Measurements from ENCODE around the gene ARHGAP19.

The ARHGAP19 gene

DNA sequence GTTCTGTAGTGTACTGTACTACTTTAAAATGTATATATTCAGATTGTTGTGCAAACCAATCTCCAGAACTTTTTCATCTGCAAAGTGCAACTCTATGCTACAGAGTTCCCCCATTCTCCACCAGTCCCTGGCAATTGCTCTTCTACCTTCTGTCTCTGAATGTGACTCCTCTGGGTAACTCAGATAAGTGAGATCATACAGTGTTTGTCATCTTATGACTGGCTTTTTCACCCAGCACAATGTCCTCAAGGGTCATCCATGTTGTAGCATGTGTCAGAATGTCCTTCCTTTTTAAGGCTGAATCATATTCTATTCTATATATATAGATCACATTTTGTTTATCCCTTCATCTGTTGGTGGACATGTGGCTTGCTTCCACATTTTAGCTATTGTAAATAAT lies 117.5 kb downstream of the ARHGAP19 start:
- TF ChIP-seq SNAI2 (CRISPR knock-in tag; IDR thresholded peaks at IDR 0.05) (no peak), TCF4 (CRISPR knock-in tag; IDR thresholded peaks at IDR 0.05; ENCODE audit: borderline replicate concordance) (no peak), PPARA (CRISPR knock-in tag; IDR thresholded peaks at IDR 0.05; ENCODE audit: borderline replicate concordance) (no peak), ZNF8 (CRISPR knock-in tag; IDR thresholded peaks at IDR 0.05) (no peak), OSR1 (CRISPR knock-in tag; IDR thresholded peaks at IDR 0.05) (no peak), ESRRG (CRISPR knock-in tag; IDR thresholded peaks at IDR 0.05) (no peak), ZFP30 (CRISPR knock-in tag; IDR thresholded peaks at IDR 0.05) (no peak), ZC3H10 (CRISPR knock-in tag; IDR thresholded peaks at IDR 0.05) (no peak), ZFP3 (CRISPR knock-in tag; IDR thresholded peaks at IDR 0.05) (no peak), ISL1 (CRISPR knock-in tag; IDR thresholded peaks at IDR 0.05) (no peak)
- TF ChIP-seq, protein P1, sequence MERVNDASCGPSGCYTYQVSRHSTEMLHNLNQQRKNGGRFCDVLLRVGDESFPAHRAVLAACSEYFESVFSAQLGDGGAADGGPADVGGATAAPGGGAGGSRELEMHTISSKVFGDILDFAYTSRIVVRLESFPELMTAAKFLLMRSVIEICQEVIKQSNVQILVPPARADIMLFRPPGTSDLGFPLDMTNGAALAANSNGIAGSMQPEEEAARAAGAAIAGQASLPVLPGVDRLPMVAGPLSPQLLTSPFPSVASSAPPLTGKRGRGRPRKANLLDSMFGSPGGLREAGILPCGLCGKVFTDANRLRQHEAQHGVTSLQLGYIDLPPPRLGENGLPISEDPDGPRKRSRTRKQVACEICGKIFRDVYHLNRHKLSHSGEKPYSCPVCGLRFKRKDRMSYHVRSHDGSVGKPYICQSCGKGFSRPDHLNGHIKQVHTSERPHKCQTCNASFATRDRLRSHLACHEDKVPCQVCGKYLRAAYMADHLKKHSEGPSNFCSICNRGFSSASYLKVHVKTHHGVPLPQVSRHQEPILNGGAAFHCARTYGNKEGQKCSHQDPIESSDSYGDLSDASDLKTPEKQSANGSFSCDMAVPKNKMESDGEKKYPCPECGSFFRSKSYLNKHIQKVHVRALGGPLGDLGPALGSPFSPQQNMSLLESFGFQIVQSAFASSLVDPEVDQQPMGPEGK (CRISPR knock-in tag; IDR thresholded peaks at IDR 0.05; ENCODE audit: borderline replicate concordance) = no peak
- ATAC-seq = no peak

DNA sequence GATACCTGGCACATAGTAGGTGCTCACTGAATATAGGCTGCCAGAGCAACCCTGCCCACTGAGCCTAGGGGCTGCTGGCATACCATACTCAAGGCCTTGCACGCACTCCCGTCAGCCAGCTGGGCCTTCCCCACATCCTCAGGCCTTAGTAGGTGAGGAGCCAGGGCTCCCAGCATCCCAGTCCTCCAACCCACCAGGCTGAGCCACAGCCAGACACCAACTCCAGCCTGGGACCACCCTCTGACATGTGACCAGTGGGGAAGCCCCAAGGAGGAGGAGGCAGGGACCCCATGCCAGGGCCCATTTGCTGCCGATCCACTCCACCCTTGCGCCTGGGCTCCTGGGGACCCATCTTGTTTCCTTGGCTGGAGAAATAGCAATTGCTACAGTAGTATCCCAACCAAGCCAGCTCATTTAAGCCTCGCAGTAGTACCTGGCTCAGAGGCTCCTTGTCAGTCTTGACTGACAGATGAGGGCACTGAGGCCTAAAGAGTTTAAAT lies 118.1 kb downstream of the ARHGAP19 start:
- no peak for ATAC-seq
- TF ChIP-seq, protein P2, sequence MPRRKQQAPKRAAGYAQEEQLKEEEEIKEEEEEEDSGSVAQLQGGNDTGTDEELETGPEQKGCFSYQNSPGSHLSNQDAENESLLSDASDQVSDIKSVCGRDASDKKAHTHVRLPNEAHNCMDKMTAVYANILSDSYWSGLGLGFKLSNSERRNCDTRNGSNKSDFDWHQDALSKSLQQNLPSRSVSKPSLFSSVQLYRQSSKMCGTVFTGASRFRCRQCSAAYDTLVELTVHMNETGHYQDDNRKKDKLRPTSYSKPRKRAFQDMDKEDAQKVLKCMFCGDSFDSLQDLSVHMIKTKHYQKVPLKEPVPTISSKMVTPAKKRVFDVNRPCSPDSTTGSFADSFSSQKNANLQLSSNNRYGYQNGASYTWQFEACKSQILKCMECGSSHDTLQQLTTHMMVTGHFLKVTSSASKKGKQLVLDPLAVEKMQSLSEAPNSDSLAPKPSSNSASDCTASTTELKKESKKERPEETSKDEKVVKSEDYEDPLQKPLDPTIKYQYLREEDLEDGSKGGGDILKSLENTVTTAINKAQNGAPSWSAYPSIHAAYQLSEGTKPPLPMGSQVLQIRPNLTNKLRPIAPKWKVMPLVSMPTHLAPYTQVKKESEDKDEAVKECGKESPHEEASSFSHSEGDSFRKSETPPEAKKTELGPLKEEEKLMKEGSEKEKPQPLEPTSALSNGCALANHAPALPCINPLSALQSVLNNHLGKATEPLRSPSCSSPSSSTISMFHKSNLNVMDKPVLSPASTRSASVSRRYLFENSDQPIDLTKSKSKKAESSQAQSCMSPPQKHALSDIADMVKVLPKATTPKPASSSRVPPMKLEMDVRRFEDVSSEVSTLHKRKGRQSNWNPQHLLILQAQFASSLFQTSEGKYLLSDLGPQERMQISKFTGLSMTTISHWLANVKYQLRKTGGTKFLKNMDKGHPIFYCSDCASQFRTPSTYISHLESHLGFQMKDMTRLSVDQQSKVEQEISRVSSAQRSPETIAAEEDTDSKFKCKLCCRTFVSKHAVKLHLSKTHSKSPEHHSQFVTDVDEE (CRISPR knock-in tag; IDR thresholded peaks at IDR 0.05) = no peak
- TF ChIP-seq CSDC2 (CRISPR knock-in tag; IDR thresholded peaks at IDR 0.05) = no peak
- TF ChIP-seq GLIS3 (CRISPR knock-in tag; IDR thresholded peaks at IDR 0.05) = no peak
- TF ChIP-seq, protein P1 (CRISPR knock-in tag; IDR thresholded peaks at IDR 0.05; ENCODE audit: borderline replicate concordance) = no peak
- TF ChIP-seq TOX (CRISPR knock-in tag; IDR thresholded peaks at IDR 0.05; ENCODE audit: borderline replicate concordance) = no peak
- TF ChIP-seq ISL1 (CRISPR knock-in tag; IDR thresholded peaks at IDR 0.05) = no peak
- no peak for TF ChIP-seq CSRNP3 (CRISPR knock-in tag; IDR thresholded peaks at IDR 0.05)

DNA sequence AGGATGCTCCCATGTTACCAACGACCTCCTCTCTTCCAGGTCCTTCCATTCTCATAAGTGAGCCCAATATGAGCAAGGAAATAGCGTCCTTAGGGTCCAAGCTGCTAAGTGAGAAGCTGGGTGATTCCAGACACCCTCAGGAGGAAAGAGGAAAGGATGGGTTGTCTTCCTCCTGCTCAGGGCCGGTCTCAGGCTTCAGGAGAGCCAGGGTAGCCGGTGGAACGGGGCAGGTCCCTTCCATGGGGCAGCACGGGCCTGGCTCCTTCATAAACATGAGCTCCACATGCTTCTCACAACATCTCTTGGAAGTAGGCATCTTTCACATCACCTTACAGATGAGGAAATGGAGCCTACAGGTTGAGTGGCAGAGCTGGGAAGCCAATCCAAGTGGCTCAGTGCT lies 119.4 kb downstream of the ARHGAP19 start:
- ATAC-seq = no peak

More for the DNA sequence above, 119.4 kb downstream of the ARHGAP19 start:
- TF ChIP-seq, protein P3, sequence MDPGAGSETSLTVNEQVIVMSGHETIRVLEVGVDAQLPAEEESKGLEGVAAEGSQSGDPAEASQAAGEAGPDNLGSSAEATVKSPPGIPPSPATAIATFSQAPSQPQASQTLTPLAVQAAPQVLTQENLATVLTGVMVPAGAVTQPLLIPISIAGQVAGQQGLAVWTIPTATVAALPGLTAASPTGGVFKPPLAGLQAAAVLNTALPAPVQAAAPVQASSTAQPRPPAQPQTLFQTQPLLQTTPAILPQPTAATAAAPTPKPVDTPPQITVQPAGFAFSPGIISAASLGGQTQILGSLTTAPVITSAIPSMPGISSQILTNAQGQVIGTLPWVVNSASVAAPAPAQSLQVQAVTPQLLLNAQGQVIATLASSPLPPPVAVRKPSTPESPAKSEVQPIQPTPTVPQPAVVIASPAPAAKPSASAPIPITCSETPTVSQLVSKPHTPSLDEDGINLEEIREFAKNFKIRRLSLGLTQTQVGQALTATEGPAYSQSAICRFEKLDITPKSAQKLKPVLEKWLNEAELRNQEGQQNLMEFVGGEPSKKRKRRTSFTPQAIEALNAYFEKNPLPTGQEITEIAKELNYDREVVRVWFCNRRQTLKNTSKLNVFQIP (CRISPR knock-in tag; IDR thresholded peaks at IDR 0.05; ENCODE audit: borderline replicate concordance, low read depth) = no peak
- TF ChIP-seq PPARA (CRISPR knock-in tag; IDR thresholded peaks at IDR 0.05; ENCODE audit: borderline replicate concordance) (no peak), ZFP3 (CRISPR knock-in tag; IDR thresholded peaks at IDR 0.05) (no peak), ARNTL (CRISPR knock-in tag; IDR thresholded peaks at IDR 0.05; ENCODE audit: borderline replicate concordance, low read depth) (no peak), OSR1 (CRISPR knock-in tag; IDR thresholded peaks at IDR 0.05) (no peak), RARB (CRISPR knock-in tag; IDR thresholded peaks at IDR 0.05) (no peak), ZC3H10 (CRISPR knock-in tag; IDR thresholded peaks at IDR 0.05) (no peak), ESRRG (CRISPR knock-in tag; IDR thresholded peaks at IDR 0.05) (no peak), BACH2 (CRISPR knock-in tag; IDR thresholded peaks at IDR 0.05; ENCODE audit: borderline replicate concordance) (no peak), CSRNP3 (CRISPR knock-in tag; IDR thresholded peaks at IDR 0.05) (no peak), TOX (CRISPR knock-in tag; IDR thresholded peaks at IDR 0.05; ENCODE audit: borderline replicate concordance) (no peak), ISL1 (CRISPR knock-in tag; IDR thresholded peaks at IDR 0.05) (no peak), ZFP30 (CRISPR knock-in tag; IDR thresholded peaks at IDR 0.05) (no peak), GLIS3 (CRISPR knock-in tag; IDR thresholded peaks at IDR 0.05) (no peak), ZNF8 (CRISPR knock-in tag; IDR thresholded peaks at IDR 0.05) (no peak), ZNF70 (CRISPR knock-in tag; IDR thresholded peaks at IDR 0.05) (no peak)
- TF ChIP-seq, protein P1 (CRISPR knock-in tag; IDR thresholded peaks at IDR 0.05; ENCODE audit: borderline replicate concordance) = no peak
